HCT116 (cell line): ENCODE data around the gene ARL6. TPM values are rescaled to one million over a fixed set of nuclear protein-coding genes. Genes with fewer than 3 reads are reported as not detected.

ENCODE experiments used
- ATAC-seq: fragments of 200-7000 bp; cut with Tn5 transposase; 2 replicates; pipeline ENCODE4 v1.9.1; 2020; ENCODE audit warnings: mild to moderate bottlenecking, moderate library complexity
- BruUV-seq: library from RNA; stranded (reverse); fragments of 400-500 nt; replicated peaks from 2 replicates; lab custom pipeline; 2021; lab: Mats Ljungman, UMichigan
- CTCF ChIA-PET: fragments of 300-600 bp; sonication (Branson Sonifier 250); formaldehyde crosslinking; loops from one replicate; lab custom pipeline; 2021; ENCODE audit warnings: antibody characterized with exemption; lab: Charles Lee
- POLR2A ChIA-PET: fragments of 300-600, 350-600 bp; sonication (Branson Sonifier 250); formaldehyde crosslinking; loops from one replicate; lab custom pipeline; 2021; ENCODE audit warnings: antibody characterized with exemption; lab: Charles Lee
- RAD21 ChIA-PET, 2 experiments: fragments of 300-600 bp; sonication (Branson Sonifier 250); formaldehyde crosslinking; loops; one replicate each; lab custom pipeline; 2023; ENCODE audit warnings: low total read pairs in 2 of 2; ENCODE audit not compliant: uncharacterized antibody in 2 of 2, unreplicated experiment in 2 of 2, low non-redundant PET in 1 of 2; lab: Charles Lee
- DNase-seq: peaks from one replicate; pipeline ENCODE4 v3.0.0-alpha.2; 2010; ENCODE audit warnings: low read depth, low spot score
- H2AFZ ChIP-seq: fragments of 200-600 bp; shearing (Covaris generic), sonication (generic); 2 replicates; pipeline ENCODE4 v1.6.1; 2017; ENCODE audit warnings: low read depth, mixed run types, mixed read lengths, antibody characterized with exemption, low read length; ENCODE audit not compliant: poor library complexity, severe bottlenecking
- H3K27ac ChIP-seq: 2 replicates; pipeline ENCODE4 v1.5.1; 2012; ENCODE audit warnings: low read depth, low read length
- H3K27me3 ChIP-seq: fragments of 200-600 bp; sonication (generic); 2 replicates; pipeline ENCODE4 v1.6.1; 2016; ENCODE audit warnings: mixed run types, low read length, mixed read lengths; ENCODE audit not compliant: insufficient read depth
- H3K36me3 ChIP-seq, 2 experiments: fragments of 200-500 bp in 1 of 2; fragments of 200-600 bp in 1 of 2; sonication (Bioruptor generic) in 1 of 2; sonication (generic) in 1 of 2; 2 replicates each; pipeline versions ENCODE4 v1.5.1 to v1.6.1; 2014 to 2016; ENCODE audit warnings: low read length in 2 of 2, inconsistent platforms in 1 of 2, mixed read lengths in 1 of 2, mixed run types in 1 of 2; ENCODE audit not compliant: insufficient read depth in 2 of 2, control insufficient read depth in 1 of 2
- H3K4me1 ChIP-seq, 2 experiments: fragments of 200-600 bp in 1 of 2; sonication (generic) in 1 of 2; 2 replicates each; pipeline versions ENCODE4 v1.5.1 to v1.6.1; 2012 to 2017; ENCODE audit warnings: low read length in 2 of 2, inconsistent platforms in 1 of 2, mild to moderate bottlenecking in 1 of 2, mixed read lengths in 1 of 2, mixed run types in 1 of 2, moderate library complexity in 1 of 2; ENCODE audit not compliant: insufficient read depth in 2 of 2, control insufficient read depth in 1 of 2
- H3K4me2 ChIP-seq: fragments of 200-600 bp; sonication (generic); 2 replicates; pipeline ENCODE4 v1.6.1; 2017; ENCODE audit warnings: mixed run types, low read length, mixed read lengths
- H3K4me3 ChIP-seq, 2 experiments: fragments of 200-600 bp in 1 of 2; sonication (generic) in 1 of 2; replicated peaks in 1 of 2; 2 replicates each; pipeline ENCODE4 v1.5.1; 2011 to 2016; ENCODE audit warnings: low read length in 2 of 2, control low read depth in 1 of 2, low read depth in 1 of 2, mild to moderate bottlenecking in 1 of 2, mixed read lengths in 1 of 2, mixed run types in 1 of 2
- H3K79me2 ChIP-seq: fragments of 200-600 bp; sonication (generic); 2 replicates; pipeline ENCODE4 v1.6.1; 2017; ENCODE audit warnings: mild to moderate bottlenecking, mixed run types, low read length, moderate library complexity, mixed read lengths; ENCODE audit not compliant: insufficient read depth
- H3K9ac ChIP-seq: fragments of 200-600 bp; sonication (generic); 2 replicates; pipeline ENCODE4 v1.6.1; 2016; ENCODE audit warnings: low read length, mixed read lengths
- H3K9me2 ChIP-seq: fragments of 200-600 bp; sonication (generic), shearing (Covaris generic); 2 replicates; pipeline ENCODE4 v1.6.1; 2017; ENCODE audit warnings: mixed run types, mild to moderate bottlenecking, moderate library complexity; ENCODE audit not compliant: insufficient read depth
- H3K9me3 ChIP-seq, 2 experiments: fragments of 200-500 bp in 1 of 2; fragments of 200-600 bp in 1 of 2; sonication (Bioruptor generic) in 1 of 2; sonication (generic) in 1 of 2; 2 replicates each; pipeline ENCODE4 v1.6.1; 2014 to 2017; ENCODE audit warnings: low read length in 2 of 2, mixed read lengths in 2 of 2, inconsistent platforms in 1 of 2, low read depth in 1 of 2, mild to moderate bottlenecking in 1 of 2, mixed run types in 1 of 2, moderate library complexity in 1 of 2; ENCODE audit not compliant: control insufficient read depth in 1 of 2, insufficient read depth in 1 of 2
- H4K20me1 ChIP-seq: fragments of 200-600 bp; sonication (generic), shearing (Covaris generic); 2 replicates; pipeline ENCODE4 v1.6.1; 2017; ENCODE audit warnings: mixed run types, mild to moderate bottlenecking, moderate library complexity; ENCODE audit not compliant: insufficient read depth
- CBX3 ChIP-seq: IDR thresholded peaks from 2 replicates; pipeline ENCODE4 v1.6.1; 2012; ENCODE audit warnings: low read depth
- CEBPB ChIP-seq: IDR thresholded peaks from 2 replicates; pipeline ENCODE4 v1.6.1; 2012; ENCODE audit warnings: low read depth
- EGR1 ChIP-seq: IDR thresholded peaks from 2 replicates; pipeline ENCODE4 v1.6.1; 2012; ENCODE audit warnings: low read depth
- ELF1 ChIP-seq: IDR thresholded peaks from 2 replicates; pipeline ENCODE4 v1.6.1; 2012; ENCODE audit warnings: low read depth, borderline replicate concordance
- EZH2phosphoT487 ChIP-seq: fragments of 200-600 bp; IDR thresholded peaks from 2 replicates; pipeline ENCODE4 v1.6.1; 2018; ENCODE audit warnings: antibody characterized with exemption, borderline replicate concordance
- FOSL1 ChIP-seq: IDR thresholded peaks from 2 replicates; pipeline ENCODE4 v1.6.1; 2012; ENCODE audit warnings: low read depth
- JUND ChIP-seq: IDR thresholded peaks from 2 replicates; pipeline ENCODE4 v1.6.1; 2012
- POLR2A ChIP-seq: IDR thresholded peaks from 2 replicates; pipeline ENCODE4 v1.7.0; 2011; ENCODE audit warnings: borderline replicate concordance; ENCODE audit not compliant: insufficient read depth, insufficient read length; ENCODE audit errors: extremely low read depth
- POLR2AphosphoS5 ChIP-seq: IDR thresholded peaks from 2 replicates; pipeline ENCODE4 v1.6.1; 2011; ENCODE audit warnings: mild to moderate bottlenecking, low read depth, low read length, moderate library complexity
- SIN3A ChIP-seq: IDR thresholded peaks from 2 replicates; pipeline ENCODE4 v1.6.1; 2012; ENCODE audit warnings: low read depth
- SP1 ChIP-seq: IDR thresholded peaks from 2 replicates; pipeline ENCODE4 v1.6.1; 2012; ENCODE audit warnings: low read depth
- TCF7L2 ChIP-seq: IDR thresholded peaks from 2 replicates; pipeline ENCODE4 v1.7.0; 2011; ENCODE audit warnings: borderline replicate concordance, inconsistent platforms; ENCODE audit not compliant: insufficient read depth, insufficient read length; ENCODE audit errors: extremely low read depth
- YY1 ChIP-seq: IDR thresholded peaks from 2 replicates; pipeline ENCODE4 v1.6.1; 2011; ENCODE audit warnings: low read length, low read depth, moderate library complexity, mild to moderate bottlenecking; ENCODE audit not compliant: insufficient replicate concordance; ENCODE audit errors: extremely low read depth
- ZFX ChIP-seq: fragments of 450-650 bp; IDR thresholded peaks from 2 replicates; pipeline ENCODE4 v1.6.1; 2017
- ZNF274 ChIP-seq: fragments of 200-500 bp; sonication (Bioruptor generic); IDR thresholded peaks from 2 replicates; pipeline ENCODE4 v1.6.1; 2014; ENCODE audit warnings: mild to moderate bottlenecking, low read depth, low read length, inconsistent platforms
- intact Hi-C: fragments of 100-400 bp; cut with micrococcal nuclease; formaldehyde crosslinking; loops from 2 replicates; pipeline ENCODE4 v1.10.0; 2022
- total RNA-seq: library from RNA; stranded (reverse); gene quantifications from one replicate; pipeline ENCODE4 v1.2.1, GENCODE V29; 2021; ENCODE audit not compliant: unreplicated experiment
- TF ChIP-seq, protein P1 (sequence below): IDR thresholded peaks from 2 replicates; pipeline ENCODE4 v1.6.1; 2012
- TF ChIP-seq, protein P2 (sequence below), 3 experiments: fragments of 200-600 bp in 1 of 3; sonication (generic) in 1 of 3; IDR thresholded peaks in 2 of 3; conservative IDR thresholded peaks in 1 of 3; 2 replicates each; pipeline ENCODE4 v1.5.1; 2012 to 2017; ENCODE audit warnings: low read depth in 2 of 3, low read length in 2 of 3, antibody characterized with exemption in 1 of 3, borderline replicate concordance in 1 of 3, control low read depth in 1 of 3, mild to moderate bottlenecking in 1 of 3, mixed read lengths in 1 of 3, mixed run types in 1 of 3, moderate library complexity in 1 of 3; ENCODE audit not compliant: insufficient read depth in 1 of 3
- TF ChIP-seq, protein P3 (sequence below): IDR thresholded peaks from 2 replicates; pipeline ENCODE4 v1.6.1; 2012
- TF ChIP-seq, protein P4 (sequence below): IDR thresholded peaks from 2 replicates; pipeline ENCODE4 v1.6.1; 2012; ENCODE audit warnings: low read depth
- TF ChIP-seq, protein P5 (sequence below): IDR thresholded peaks from 2 replicates; pipeline ENCODE4 v1.6.1; 2011; ENCODE audit warnings: mild to moderate bottlenecking, low read length, moderate library complexity; ENCODE audit not compliant: insufficient replicate concordance; ENCODE audit errors: extremely low read depth

The ARL6 gene
- total RNA-seq, 1 experiment from 2014 or later, result 2.9 TPM

DNA sequence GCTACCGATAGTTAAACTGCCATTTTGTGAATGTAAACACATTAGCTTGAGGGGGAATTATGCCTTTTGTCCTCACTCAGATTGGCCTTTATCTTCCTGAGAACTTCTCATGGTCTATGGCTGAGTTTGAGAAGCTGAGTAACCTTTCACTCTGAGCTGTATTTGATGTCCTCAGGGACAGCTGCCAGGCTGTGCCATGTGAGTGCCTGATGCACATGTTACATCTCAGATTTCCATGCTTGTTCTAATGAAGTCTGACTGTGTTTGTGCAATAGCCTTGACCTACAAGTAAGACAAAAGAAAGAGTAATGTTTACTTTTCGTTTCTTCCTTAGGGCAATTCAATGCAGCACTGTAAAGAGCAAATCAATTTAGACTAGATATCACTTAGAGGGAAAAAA, 44.1 kb upstream of the ARL6 start:
- Histone ChIP-seq H3K79me2 (no peaks in the 10 kb centered on the region), H3K9ac (no peak overlapping the region), H2AFZ (no peak overlapping the region), H3K9me3 (no peaks in the 10 kb centered on the region), H3K36me3 (no peaks in the 10 kb centered on the region), H3K9me2 (no peaks in the 10 kb centered on the region), H4K20me1 (no peaks in the 10 kb centered on the region), H3K4me2 (no peak overlapping the region), H3K27me3 (peaks cover 1% of the 10 kb centered on the region; the same call in 1 of the 2 replicates), H3K27ac (no peak overlapping the region), H3K4me3 (no peak overlapping the region), H3K4me1 (no peaks in the 10 kb centered on the region)
- TF ChIP-seq ELF1, result no peak
- no peak for TF ChIP-seq EZH2phosphoT487
- TF ChIP-seq ZFX, result no peak
- no peak for TF ChIP-seq EGR1
- no peak for TF ChIP-seq CBX3
- TF ChIP-seq TCF7L2, result no peak
- no peak for TF ChIP-seq JUND
- TF ChIP-seq, protein P1, sequence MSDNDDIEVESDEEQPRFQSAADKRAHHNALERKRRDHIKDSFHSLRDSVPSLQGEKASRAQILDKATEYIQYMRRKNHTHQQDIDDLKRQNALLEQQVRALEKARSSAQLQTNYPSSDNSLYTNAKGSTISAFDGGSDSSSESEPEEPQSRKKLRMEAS, result no peak
- no peak for TF ChIP-seq YY1
- TF ChIP-seq CEBPB, result no peak
- no peak for TF ChIP-seq ZNF274
- TF ChIP-seq SIN3A, result no peak
- TF ChIP-seq, protein P2, sequence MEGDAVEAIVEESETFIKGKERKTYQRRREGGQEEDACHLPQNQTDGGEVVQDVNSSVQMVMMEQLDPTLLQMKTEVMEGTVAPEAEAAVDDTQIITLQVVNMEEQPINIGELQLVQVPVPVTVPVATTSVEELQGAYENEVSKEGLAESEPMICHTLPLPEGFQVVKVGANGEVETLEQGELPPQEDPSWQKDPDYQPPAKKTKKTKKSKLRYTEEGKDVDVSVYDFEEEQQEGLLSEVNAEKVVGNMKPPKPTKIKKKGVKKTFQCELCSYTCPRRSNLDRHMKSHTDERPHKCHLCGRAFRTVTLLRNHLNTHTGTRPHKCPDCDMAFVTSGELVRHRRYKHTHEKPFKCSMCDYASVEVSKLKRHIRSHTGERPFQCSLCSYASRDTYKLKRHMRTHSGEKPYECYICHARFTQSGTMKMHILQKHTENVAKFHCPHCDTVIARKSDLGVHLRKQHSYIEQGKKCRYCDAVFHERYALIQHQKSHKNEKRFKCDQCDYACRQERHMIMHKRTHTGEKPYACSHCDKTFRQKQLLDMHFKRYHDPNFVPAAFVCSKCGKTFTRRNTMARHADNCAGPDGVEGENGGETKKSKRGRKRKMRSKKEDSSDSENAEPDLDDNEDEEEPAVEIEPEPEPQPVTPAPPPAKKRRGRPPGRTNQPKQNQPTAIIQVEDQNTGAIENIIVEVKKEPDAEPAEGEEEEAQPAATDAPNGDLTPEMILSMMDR (IDR thresholded peaks at IDR 0.05 in 2 of 3, conservative IDR thresholded peaks at IDR 0.05 in 1 of 3; ENCODE audit: borderline replicate concordance in 1 of 3, insufficient read depth in 1 of 3, low read depth in 2 of 3, low read length in 2 of 3), result no peak
- TF ChIP-seq POLR2AphosphoS5, result no peak
- TF ChIP-seq POLR2A, result no peak
- no peak for TF ChIP-seq FOSL1
- no peak for TF ChIP-seq SP1
- TF ChIP-seq, protein P3, sequence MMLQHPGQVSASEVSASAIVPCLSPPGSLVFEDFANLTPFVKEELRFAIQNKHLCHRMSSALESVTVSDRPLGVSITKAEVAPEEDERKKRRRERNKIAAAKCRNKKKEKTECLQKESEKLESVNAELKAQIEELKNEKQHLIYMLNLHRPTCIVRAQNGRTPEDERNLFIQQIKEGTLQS, result no peak
- TF ChIP-seq, protein P4, sequence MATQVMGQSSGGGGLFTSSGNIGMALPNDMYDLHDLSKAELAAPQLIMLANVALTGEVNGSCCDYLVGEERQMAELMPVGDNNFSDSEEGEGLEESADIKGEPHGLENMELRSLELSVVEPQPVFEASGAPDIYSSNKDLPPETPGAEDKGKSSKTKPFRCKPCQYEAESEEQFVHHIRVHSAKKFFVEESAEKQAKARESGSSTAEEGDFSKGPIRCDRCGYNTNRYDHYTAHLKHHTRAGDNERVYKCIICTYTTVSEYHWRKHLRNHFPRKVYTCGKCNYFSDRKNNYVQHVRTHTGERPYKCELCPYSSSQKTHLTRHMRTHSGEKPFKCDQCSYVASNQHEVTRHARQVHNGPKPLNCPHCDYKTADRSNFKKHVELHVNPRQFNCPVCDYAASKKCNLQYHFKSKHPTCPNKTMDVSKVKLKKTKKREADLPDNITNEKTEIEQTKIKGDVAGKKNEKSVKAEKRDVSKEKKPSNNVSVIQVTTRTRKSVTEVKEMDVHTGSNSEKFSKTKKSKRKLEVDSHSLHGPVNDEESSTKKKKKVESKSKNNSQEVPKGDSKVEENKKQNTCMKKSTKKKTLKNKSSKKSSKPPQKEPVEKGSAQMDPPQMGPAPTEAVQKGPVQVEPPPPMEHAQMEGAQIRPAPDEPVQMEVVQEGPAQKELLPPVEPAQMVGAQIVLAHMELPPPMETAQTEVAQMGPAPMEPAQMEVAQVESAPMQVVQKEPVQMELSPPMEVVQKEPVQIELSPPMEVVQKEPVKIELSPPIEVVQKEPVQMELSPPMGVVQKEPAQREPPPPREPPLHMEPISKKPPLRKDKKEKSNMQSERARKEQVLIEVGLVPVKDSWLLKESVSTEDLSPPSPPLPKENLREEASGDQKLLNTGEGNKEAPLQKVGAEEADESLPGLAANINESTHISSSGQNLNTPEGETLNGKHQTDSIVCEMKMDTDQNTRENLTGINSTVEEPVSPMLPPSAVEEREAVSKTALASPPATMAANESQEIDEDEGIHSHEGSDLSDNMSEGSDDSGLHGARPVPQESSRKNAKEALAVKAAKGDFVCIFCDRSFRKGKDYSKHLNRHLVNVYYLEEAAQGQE, result no peak
- TF ChIP-seq, protein P5, sequence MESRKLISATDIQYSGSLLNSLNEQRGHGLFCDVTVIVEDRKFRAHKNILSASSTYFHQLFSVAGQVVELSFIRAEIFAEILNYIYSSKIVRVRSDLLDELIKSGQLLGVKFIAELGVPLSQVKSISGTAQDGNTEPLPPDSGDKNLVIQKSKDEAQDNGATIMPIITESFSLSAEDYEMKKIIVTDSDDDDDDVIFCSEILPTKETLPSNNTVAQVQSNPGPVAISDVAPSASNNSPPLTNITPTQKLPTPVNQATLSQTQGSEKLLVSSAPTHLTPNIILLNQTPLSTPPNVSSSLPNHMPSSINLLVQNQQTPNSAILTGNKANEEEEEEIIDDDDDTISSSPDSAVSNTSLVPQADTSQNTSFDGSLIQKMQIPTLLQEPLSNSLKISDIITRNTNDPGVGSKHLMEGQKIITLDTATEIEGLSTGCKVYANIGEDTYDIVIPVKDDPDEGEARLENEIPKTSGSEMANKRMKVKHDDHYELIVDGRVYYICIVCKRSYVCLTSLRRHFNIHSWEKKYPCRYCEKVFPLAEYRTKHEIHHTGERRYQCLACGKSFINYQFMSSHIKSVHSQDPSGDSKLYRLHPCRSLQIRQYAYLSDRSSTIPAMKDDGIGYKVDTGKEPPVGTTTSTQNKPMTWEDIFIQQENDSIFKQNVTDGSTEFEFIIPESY, result no peak
- intact Hi-C loops, result no loop called here
- ChIA-PET CTCF (interaction anchor here (1.3 to 1.7 kb wide), 2 partner anchors 97 to 300 kb away, joined by 4 to 5 read pairs; no protein-coding TSS in a partner anchor), RAD21 (no interaction called here), POLR2A (no interaction called here)
- no TSS peak for BruUV-seq
- no peak for ATAC-seq
- no peak for DNase-seq
